Measurements from ENCODE around the gene LIPA.

Gene LIPA

GRCh38 chr10:89251409-89252224 is at the start of gene LIPA:
TSS of gene LIPA (minus strand) at chr10:89251775. CDS start at chr10:89247648, 4,127 bp downstream.
- TF ChIP-seq GATA3 (IDR thresholded peaks at IDR 0.05; ENCODE audit: low read depth, low read length): no peak
- no peak for TF ChIP-seq GATA2 (IDR thresholded peaks at IDR 0.05; ENCODE audit: low read depth, low read length)

DNA sequence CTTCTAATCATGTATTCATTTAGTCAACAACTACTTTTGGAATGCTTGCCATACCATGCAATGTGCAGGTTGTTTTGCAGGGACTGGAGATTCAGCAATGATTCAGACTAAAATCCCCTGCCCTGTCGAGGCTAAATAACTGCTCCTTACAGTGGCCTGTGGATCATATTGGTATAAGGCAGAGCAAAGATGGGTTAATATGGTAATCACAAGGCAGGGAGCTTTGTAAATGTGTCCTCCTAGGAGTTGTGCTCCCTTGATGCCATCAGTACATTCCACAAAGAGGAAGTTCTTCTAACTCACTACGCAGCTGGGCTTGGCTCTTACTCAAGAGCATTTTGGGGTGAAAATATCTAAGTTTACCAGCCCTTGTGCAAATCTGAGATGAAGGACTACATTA is 49.7 kb upstream of the LIPA start:
- no peak for TF ChIP-seq GATA3 (IDR thresholded peaks at IDR 0.05; ENCODE audit: low read depth, low read length)
- no peak for TF ChIP-seq GATA2 (IDR thresholded peaks at IDR 0.05; ENCODE audit: low read depth, low read length)

DNA sequence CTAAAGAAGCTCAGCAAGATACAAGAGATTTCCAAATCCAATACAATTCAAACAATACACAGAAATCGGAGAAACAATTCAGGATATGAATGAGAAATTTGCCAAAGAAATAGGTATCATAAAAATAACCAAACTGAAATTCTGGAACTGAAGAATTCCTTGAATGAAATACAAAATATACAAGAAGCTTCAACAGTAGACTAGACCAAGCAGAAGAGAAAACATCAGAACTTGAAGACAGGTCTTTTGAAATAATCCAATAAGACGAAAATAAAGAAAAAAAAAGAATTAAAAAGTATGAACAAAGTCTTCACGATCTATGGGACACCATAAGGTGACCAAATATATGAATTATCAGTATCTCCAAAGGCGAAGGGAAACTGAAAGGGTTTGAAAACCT is 47.5 kb upstream of the LIPA start:
- TF ChIP-seq GATA3 (IDR thresholded peaks at IDR 0.05; ENCODE audit: low read depth, low read length) (no peak), GATA2 (IDR thresholded peaks at IDR 0.05; ENCODE audit: low read depth, low read length) (no peak)

DNA sequence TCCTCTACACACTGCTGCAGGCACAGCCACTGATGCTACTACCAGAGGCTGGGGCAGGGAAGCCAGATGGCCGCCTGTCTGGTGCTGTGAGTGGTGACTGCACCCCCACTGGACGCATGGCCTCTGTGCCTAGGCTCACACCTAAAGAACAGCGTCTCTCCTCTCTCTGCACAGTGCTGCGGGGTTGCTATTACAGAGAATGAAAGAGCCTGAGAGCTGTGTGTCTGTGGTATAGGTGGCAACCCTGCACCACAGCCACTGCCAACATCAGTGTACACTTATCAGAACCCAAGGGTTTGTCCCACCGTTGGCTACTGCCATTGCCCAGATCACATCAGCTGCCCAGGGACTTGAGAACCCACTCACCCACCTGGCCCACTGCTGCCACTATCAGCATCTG is 46.2 kb upstream of the LIPA start:
- no peak for TF ChIP-seq GATA2 (IDR thresholded peaks at IDR 0.05; ENCODE audit: low read depth, low read length)
- no peak for TF ChIP-seq GATA3 (IDR thresholded peaks at IDR 0.05; ENCODE audit: low read depth, low read length)

GRCh38 chr10:89297356-89297755 is 45.8 kb upstream of the LIPA start:
- TF ChIP-seq GATA2 (IDR thresholded peaks at IDR 0.05; ENCODE audit: low read depth, low read length): no peak

DNA sequence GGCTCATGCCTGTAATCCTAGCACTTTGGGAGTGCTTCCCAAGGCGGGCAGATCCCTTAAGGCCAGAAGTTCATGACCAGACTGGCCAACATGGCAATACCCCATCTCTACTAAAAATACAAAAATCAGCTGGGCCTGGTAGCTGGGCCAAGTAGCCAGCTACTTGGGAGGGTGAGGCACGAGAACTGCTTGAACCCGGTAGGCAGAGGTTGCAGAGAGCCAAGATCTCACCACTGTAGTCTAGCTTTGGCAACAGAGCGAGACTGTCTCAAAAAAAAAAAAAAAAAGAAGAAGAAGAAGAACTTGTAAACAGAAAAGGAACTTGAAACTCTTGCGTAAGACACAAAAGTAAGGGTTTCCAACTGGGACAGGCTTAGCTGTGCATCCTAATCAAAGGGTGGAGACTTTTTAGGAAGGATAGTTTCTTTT is 44.7 kb upstream of the LIPA start:
- TF ChIP-seq GATA3 (IDR thresholded peaks at IDR 0.05; ENCODE audit: low read depth, low read length) (no peak), GATA2 (IDR thresholded peaks at IDR 0.05; ENCODE audit: low read depth, low read length) (no peak)

GRCh38 chr10:89295597-89295996 is 44.0 kb upstream of the LIPA start:
- no peak for TF ChIP-seq GATA3 (IDR thresholded peaks at IDR 0.05; ENCODE audit: low read depth, low read length)
- TF ChIP-seq GATA2 (IDR thresholded peaks at IDR 0.05; ENCODE audit: low read depth, low read length): no peak

DNA sequence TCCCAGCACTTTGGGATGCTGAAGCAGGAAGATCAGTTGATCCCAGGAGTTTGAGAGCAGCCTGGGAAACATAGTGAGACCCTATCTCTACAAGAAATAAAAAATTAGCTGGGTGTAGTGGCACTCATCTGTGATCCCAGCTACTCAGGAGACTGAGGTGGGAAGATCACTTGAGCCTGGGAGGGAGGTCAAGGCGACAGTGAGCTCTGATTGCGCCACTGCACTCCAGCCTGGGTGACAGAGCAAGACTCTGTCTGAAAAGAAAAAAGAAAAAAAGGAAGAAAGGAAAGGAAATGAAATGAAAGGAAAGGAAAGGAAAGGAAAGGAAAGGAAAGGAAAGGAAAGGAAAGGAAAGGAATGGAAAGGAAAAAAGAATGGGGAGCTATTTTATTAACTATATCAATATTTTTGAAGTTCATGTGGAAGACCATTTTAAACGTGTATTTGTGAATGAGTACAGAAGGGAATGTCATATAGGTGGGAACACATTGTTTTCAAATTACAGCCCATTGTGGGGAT is 43.2 kb upstream of the LIPA start:
- no peak for TF ChIP-seq GATA2 (IDR thresholded peaks at IDR 0.05; ENCODE audit: low read depth, low read length)
- no peak for TF ChIP-seq GATA3 (IDR thresholded peaks at IDR 0.05; ENCODE audit: low read depth, low read length)

DNA sequence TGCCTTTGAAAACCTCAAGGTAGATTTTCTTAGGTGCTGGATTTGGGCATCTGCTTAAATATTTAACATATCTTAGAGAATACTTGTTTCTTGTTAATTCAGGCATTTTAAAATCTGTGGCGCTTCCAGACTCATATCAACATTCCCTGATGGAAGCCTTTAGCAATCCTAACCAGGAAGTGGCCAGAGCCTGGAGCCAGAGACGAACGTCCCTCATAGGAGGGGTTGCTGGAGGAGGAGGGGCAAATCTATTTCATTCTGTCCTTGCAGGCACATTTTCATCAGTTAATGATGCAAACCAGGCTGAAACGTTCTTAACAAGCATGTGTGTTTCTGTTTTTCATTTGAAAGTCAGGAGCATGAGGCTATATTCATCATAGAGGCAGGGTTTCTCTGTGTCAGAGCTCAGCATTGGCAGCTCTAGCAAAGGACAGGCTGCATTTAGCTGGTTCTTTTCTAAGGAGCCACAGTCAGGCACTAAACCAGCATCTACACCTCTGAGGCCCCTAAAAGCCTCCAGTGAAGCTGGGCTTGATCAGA is 32.4 kb upstream of the LIPA start:
- TF ChIP-seq GATA3 (IDR thresholded peaks at IDR 0.05; ENCODE audit: low read depth, low read length) (no peak), GATA2 (IDR thresholded peaks at IDR 0.05; ENCODE audit: low read depth, low read length) (no peak)

DNA sequence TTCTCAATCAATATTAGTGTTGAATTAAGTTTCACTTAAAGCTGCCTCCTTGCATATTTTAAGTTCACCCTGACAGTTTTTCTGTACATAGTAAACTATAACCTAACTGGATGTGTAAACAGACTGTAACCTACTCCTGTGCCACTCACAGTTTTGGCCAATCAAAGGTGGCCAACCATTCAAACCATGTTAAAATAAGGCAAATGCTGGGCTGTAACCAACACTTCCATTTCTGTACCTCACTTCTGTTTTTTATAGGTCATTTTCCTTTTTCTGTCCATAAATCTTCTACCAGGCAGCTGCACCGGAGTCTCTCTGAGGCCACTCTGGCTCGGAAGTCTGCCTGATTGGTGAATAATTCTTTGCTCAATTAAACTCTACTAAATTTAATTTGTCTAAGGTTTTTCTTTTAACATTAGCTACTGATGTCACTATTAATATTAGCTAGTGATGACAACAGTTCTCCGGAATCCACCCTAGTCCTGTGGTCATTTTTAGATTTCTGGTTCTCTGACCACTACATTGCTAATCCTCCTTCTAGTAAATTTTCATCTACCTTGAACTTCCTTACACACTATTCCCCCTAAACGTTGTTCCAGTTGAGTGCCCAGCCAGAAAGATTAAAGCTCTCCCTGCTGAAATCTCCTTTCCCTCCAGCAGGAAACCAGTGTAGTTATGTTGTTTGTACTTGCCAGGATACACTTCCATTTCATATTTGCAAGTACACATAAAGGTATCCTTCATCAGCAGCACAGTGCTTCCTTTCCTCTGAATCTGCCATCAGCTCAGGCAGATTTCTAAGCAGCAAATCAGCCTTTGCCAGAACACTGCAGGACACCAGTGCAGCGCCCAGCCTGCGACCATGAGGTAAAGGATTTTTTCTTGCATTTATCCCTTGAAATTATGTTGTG is 31.7 kb upstream of the LIPA start:
- TF ChIP-seq GATA2 (IDR thresholded peaks at IDR 0.05; ENCODE audit: low read depth, low read length): no peak
- no peak for TF ChIP-seq GATA3 (IDR thresholded peaks at IDR 0.05; ENCODE audit: low read depth, low read length)

DNA sequence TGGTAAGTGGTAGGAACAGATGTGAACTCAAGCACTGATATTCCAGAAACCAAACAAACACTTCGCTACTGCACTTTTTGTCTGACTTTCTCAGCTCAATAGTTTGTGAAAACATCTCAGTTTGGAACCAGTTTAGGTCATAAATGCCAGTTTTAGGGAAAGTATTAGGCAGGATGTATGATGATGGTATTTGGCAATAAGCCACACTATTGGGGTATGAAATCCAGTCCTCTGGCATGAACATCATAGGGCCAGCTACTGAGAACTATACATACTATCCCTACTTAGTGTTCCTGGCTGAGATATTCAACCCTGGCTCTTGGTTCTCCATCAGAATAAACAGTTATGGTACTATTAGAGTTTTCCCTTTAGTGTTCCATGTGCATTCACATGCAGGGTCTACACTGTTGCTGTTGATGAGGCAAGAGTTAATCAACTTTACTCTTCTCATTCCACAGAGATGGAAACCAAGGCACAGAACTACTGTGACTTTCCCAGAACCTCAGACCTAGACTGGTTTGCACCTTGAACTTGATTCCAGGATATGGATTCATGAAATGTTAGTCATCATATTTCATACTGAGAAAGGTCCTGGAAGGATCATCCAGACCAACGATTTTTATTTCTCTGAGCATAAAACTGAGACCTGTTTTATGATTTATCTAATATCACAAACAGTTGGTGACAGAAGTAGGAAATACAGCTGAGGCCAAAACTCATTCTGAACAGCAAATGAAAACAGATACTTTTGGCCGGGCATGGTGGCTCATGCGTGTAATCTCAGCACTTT is 30.2 kb upstream of the LIPA start:
- TF ChIP-seq GATA2 (IDR thresholded peaks at IDR 0.05; ENCODE audit: low read depth, low read length) (no peak), GATA3 (IDR thresholded peaks at IDR 0.05; ENCODE audit: low read depth, low read length) (no peak)

- no peak for TF ChIP-seq GATA3 (IDR thresholded peaks at IDR 0.05; ENCODE audit: low read depth, low read length)
- no peak for TF ChIP-seq GATA2 (IDR thresholded peaks at IDR 0.05; ENCODE audit: low read depth, low read length)
Measured at GRCh38 chr10:89280508-89280907, 28.9 kb upstream of the LIPA start.

- no peak for TF ChIP-seq GATA2 (IDR thresholded peaks at IDR 0.05; ENCODE audit: low read depth, low read length)
- no peak for TF ChIP-seq GATA3 (IDR thresholded peaks at IDR 0.05; ENCODE audit: low read depth, low read length)
Measured at GRCh38 chr10:89279421-89279869, 27.9 kb upstream of the LIPA start.

Data from SH-SY5Y (cell line).